ENCODE measurements around the gene LIN37.

GRCh38 chr19:35755131-35755549 is 6.8 kb downstream of the LIN37 start:
- TF ChIP-seq JUN (IDR thresholded peaks at IDR 0.05; ENCODE audit: borderline replicate concordance, low read depth, low read length) (no peak), JUN (CRISPR knock-in tag; IDR thresholded peaks at IDR 0.05; ENCODE audit: borderline replicate concordance) (no peak), FOXO4 (CRISPR knock-in tag; IDR thresholded peaks at IDR 0.05) (no peak), BRCA1 (IDR thresholded peaks at IDR 0.05) (no peak), BRCA1 (CRISPR knock-in tag; IDR thresholded peaks at IDR 0.05) (no peak)

Data from K562 (cell line).